Subcutaneous adipose tissue (tissue), 4 donors: ENCODE measurements around the gene TRIM9. TPM values are rescaled to one million over a fixed set of nuclear protein-coding genes. Genes with fewer than 3 reads are reported as not detected.

Experiments
- total RNA-seq, 4 donors: library from RNA; depleted of rRNA; stranded (reverse); fragments of >200 nt; gene quantifications; one replicate each; pipeline ENCODE4 v1.1.0, GENCODE V29; 2016
- TF ChIP-seq, protein P1 (sequence below): fragments of 450-650 bp; IDR thresholded peaks from one replicate; pipeline ENCODE4 v1.5.1; 2016; ENCODE audit warnings: low read depth, mild to moderate bottlenecking, control low read depth, antibody characterized with exemption, moderate library complexity

TRIM9 gene
- total RNA-seq, 4 donors from 2014 or later: 0.33 to 6.3 (median 3.0) TPM

DNA sequence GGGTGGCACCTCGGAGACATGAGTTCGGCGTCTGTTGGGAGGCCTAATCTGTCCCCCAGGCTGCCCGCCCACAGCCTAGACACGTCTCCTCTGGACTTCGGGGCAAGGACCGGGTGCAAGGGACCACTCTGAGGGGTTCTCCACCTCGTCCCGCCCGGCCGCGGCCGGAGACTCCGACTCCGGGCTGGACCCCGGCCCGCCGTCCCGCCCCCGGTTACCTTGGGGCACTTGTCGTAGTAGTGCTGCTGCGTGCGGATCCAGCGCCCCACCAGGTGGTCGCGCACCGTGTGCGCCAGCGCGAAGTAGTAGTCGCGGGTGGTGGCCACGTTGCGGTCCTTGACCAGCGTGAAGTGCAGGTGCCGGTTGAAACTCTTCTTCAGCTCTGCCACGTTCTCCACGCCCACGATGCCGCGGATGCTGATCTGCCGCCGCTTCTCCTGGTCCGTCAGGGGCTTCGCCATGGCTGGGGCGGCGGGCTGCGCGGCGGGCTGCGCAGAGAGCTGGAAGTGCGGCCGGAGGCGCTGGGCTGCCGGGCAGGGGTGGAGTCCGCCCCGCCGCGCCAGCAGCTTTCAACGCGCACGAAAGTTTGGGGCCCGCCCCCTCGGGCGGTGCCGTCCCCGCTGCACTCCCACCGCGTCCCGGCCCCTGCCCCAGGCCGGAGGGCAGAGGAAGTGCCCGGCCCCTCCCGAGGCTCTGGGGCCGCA is 150.8 kb downstream of the TRIM9 start, which contains the start of gene PYGL:
PYGL (minus strand) TSS at position 541 of the 704 bp plus-strand sequence; CDS start at position 461, 80 bp downstream.
- TF ChIP-seq, protein P1, sequence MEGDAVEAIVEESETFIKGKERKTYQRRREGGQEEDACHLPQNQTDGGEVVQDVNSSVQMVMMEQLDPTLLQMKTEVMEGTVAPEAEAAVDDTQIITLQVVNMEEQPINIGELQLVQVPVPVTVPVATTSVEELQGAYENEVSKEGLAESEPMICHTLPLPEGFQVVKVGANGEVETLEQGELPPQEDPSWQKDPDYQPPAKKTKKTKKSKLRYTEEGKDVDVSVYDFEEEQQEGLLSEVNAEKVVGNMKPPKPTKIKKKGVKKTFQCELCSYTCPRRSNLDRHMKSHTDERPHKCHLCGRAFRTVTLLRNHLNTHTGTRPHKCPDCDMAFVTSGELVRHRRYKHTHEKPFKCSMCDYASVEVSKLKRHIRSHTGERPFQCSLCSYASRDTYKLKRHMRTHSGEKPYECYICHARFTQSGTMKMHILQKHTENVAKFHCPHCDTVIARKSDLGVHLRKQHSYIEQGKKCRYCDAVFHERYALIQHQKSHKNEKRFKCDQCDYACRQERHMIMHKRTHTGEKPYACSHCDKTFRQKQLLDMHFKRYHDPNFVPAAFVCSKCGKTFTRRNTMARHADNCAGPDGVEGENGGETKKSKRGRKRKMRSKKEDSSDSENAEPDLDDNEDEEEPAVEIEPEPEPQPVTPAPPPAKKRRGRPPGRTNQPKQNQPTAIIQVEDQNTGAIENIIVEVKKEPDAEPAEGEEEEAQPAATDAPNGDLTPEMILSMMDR: no peak

DNA sequence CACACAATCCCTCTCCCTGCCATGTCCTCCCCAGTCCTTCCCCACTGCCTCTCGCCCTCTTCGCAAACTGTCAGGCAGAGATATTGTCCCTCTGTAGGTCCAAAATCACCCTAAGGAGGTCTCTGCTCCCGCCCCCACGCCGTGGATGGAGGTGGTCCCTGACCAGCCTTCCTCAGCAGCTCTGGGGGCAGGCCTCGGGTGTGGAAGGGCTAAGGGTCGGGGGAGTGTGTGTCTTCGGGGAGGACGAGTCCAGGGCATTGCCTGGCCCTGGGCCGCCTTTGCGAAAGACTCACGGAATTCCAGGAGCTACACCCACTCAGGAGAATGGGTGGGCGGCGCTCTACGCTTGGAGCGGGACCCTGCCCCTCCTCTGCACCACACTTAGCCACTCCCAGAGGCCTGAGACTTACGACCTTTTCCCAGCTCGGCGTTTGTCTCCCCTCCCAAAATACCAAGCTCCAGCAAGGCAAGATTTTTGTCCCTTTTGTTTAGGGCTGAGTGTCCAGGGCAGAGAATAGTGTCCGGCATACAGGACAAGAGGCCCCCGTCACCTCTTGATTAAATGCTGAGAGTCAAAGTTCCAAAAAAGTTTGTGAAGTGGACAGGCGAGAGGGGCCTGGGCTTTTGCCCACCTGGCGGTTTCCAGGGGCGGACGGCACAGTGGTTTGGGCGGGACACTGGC is 151.5 kb downstream of the TRIM9 start:
- TF ChIP-seq, protein P1: no peak

DNA sequence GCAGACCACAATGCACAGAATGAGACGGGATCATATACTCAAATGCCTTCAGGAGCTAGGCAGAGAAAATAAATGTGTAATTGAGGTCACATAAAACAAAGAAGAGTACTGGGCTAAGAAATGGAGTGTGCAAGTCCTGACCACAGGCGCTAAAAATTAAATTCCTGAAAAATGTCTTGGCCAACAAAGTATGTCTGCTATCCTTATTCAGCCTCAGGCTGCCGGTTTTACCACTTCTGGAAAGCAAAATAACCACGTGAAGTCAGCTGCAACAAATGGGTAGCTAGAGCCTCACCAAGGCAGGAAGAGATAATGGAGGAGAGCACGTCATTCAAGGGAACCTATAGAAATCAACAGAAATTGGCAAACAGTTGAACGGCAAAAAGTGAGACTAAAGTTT is 153.8 kb downstream of the TRIM9 start:
- TF ChIP-seq, protein P1: no peak

DNA sequence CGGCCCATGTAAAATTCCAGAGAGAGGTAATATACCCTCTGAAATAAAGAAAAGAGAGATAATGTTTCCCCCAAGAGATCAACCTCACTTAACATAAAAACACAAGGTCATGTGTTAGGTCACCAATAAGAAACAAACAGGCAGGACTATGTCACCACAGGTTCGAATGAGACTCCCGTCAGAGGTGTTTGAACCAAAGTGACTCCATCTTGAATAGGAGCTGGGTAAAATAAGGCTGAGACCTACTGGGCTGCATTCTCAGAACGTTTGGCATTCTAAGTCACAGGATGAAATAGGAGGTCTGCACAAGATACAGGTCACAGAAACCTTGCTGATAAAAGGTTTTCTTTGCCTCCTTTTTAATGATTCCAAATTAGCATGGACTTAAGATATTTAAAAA is 157.1 kb downstream of the TRIM9 start:
- TF ChIP-seq, protein P1: no peak

DNA sequence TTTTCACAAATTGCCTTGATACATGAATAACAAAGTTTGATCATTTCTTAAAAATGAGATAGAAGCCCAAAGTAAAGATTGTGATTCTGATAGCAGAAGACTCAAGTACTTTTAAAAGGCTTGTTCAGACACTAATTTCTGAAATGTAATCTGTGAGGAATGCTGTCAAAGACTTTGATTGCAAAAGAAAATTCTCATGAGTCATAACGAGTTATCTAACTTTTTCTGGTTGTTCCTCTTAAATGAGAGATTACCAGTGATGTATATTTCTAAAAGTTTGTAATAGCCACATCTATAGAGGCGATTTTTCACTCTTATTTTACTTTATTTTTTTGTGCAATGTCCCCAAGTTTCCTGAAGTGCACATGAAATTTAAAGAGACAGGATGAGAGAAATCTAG is 157.6 kb downstream of the TRIM9 start:
- TF ChIP-seq, protein P1: no peak

DNA sequence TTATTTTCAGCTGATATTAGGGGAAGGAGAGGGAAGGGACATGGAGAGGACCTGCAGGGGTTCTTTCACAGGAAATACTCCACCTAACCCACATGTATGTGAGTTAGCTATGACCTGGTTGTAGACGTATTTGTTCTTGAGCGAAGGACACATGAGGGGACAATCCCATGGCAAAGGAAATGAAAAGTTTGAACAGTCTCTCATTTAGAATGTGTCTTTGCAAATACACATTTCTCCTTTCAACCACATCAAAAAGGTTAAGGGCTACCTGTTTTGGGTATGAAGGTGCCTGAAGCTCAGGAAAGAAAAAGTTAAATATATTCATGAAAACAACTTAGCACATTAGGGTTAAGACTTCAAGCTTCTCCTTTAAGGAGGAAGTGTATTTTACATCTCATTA is 158.0 kb downstream of the TRIM9 start:
- TF ChIP-seq, protein P1: no peak

DNA sequence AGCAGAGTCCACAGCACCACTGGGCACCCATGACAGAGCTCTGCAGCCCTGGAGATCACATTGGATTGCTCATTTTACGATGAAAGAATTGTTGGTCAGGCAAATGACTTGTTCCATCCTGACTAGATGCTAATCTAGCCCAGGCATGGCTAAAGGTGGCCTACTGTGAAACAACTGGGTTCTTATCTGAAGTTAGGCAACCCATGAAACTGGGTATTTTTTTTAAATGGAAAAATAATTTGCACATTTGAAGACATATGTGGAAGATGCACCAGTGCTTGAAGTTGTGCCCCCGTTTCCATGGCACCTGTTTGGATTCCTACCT is 158.9 kb downstream of the TRIM9 start:
- TF ChIP-seq, protein P1: no peak
